Measurements from ENCODE around the gene PPP2R5E.

The PPP2R5E gene

DNA sequence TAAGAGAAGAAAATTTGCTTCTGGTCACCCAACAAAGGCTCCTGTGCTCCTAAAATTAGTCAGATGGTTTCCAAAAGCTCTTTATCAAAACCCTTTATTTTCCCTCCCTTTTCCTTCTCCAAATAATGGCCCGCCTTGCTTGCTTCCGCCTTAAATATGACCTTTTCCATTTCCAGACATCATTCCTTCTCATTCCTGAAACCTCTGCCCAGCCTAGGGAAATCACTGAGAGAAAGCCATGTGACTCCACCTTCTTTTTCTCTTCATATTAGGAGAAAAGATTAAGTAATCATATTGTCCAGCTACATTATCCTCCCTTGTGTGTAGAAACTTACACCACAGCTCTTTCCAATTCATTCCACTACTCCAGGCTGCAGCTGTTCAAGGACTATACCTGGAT is 148.7 kb downstream of the PPP2R5E start:
- Histone ChIP-seq H3K27me3 (ENCODE audit: insufficient read depth, low read length) (no peaks in the 10 kb centered on the region), H3K4me3 (ENCODE audit: low read depth, low read length, poor library complexity, severe bottlenecking) (no peak overlapping the region), H3F3A (ENCODE audit: insufficient read depth, low read length) (no peaks in the 10 kb centered on the region), H3K9ac (ENCODE audit: low read length) (no peak overlapping the region), H4K20me1 (ENCODE audit: insufficient read depth, low read length) (no peaks in the 10 kb centered on the region), H3K4me2 (ENCODE audit: low read length) (no peak overlapping the region), H3K36me3 (ENCODE audit: insufficient read depth, low read length) (peaks cover 55% of the 10 kb centered on the region), H3K9me3 (ENCODE audit: low read length) (0 out of 2 replicates have a peak, but pooled peaks cover 2% of the 10 kb centered on the region), H2AFZ (ENCODE audit: low read length) (no peak overlapping the region), H3K9me2 (ENCODE audit: low read depth, low read length) (no peaks in the 10 kb centered on the region), H3K27ac (ENCODE audit: low read depth, low read length, poor library complexity, severe bottlenecking) (no peak overlapping the region), H3K79me2 (ENCODE audit: insufficient read depth, low read length) (no peaks in the 10 kb centered on the region), H3K4me1 (ENCODE audit: insufficient read depth, low read length, severe bottlenecking) (no peaks in the 10 kb centered on the region)
- TF ChIP-seq EZH2 (IDR thresholded peaks at IDR 0.05; ENCODE audit: borderline replicate concordance, low read length) (no peak), CTCF (IDR thresholded peaks at IDR 0.05; ENCODE audit: low read length) (no peak)

DNA sequence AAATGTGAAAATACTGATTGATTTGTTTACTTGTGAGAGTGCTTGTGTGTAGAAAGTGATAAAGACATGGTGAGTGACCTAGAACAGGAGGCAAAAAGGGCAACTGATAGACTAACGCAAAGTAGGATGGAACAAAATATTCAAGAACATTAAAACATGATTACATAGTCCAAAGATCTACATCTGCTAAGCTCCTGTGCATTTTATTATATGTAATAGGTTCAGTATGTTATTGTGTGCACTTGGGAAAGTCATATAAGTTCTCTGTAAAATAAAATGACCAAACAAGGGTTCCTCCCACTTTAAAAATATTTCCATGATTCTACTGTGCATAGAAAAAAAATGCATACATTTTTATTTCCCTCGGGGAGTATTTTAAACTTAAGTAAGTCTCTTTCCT is 150.2 kb downstream of the PPP2R5E start:
- no peak for TF ChIP-seq EZH2 (IDR thresholded peaks at IDR 0.05; ENCODE audit: borderline replicate concordance, low read length)
- TF ChIP-seq CTCF (IDR thresholded peaks at IDR 0.05; ENCODE audit: low read length) = no peak
- Histone ChIP-seq H3K36me3 (ENCODE audit: insufficient read depth, low read length) (peaks cover 59% of the 10 kb centered on the region), H4K20me1 (ENCODE audit: insufficient read depth, low read length) (no peaks in the 10 kb centered on the region), H3K27ac (ENCODE audit: low read depth, low read length, poor library complexity, severe bottlenecking) (no peak overlapping the region), H3K79me2 (ENCODE audit: insufficient read depth, low read length) (no peaks in the 10 kb centered on the region), H3K4me2 (ENCODE audit: low read length) (no peak overlapping the region), H3K9me3 (ENCODE audit: low read length) (no peaks in the 10 kb centered on the region), H3K4me1 (ENCODE audit: insufficient read depth, low read length, severe bottlenecking) (no peaks in the 10 kb centered on the region), H3K27me3 (ENCODE audit: insufficient read depth, low read length) (no peaks in the 10 kb centered on the region), H3F3A (ENCODE audit: insufficient read depth, low read length) (no peaks in the 10 kb centered on the region), H3K9ac (ENCODE audit: low read length) (no peak overlapping the region), H3K4me3 (ENCODE audit: low read depth, low read length, poor library complexity, severe bottlenecking) (no peak overlapping the region), H3K9me2 (ENCODE audit: low read depth, low read length) (no peaks in the 10 kb centered on the region), H2AFZ (ENCODE audit: low read length) (no peak overlapping the region)

DNA sequence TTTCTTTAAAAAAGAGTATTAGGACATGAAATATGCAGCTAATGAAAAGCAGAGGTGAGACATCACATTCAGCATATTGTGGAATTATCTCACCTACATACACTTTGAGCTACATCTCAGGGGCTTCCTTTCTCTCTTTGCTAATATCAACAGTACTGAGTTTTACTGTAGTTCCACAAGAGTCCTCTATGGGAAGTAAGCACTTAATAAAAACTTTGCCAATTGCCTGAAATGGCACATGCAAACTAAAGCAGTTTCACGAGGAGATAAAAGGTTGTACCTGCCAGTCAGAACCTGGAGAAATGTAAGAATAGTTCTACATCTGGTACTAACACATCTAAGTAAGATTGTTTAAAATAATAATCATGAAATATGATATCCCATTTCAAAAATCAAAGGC is 150.9 kb downstream of the PPP2R5E start:
- no peak overlapping the region for H3K4me2 ChIP-seq (ENCODE audit: low read length)
- H3K79me2 ChIP-seq (ENCODE audit: insufficient read depth, low read length) = no peaks in the 10 kb centered on the region
- no peak for TF ChIP-seq CTCF (IDR thresholded peaks at IDR 0.05; ENCODE audit: low read length)
- no peak for TF ChIP-seq EZH2 (IDR thresholded peaks at IDR 0.05; ENCODE audit: borderline replicate concordance, low read length)
- H3K9me2 ChIP-seq (ENCODE audit: low read depth, low read length) = no peaks in the 10 kb centered on the region
- H3K27ac ChIP-seq (ENCODE audit: low read depth, low read length, poor library complexity, severe bottlenecking) = no peak overlapping the region
- H2AFZ ChIP-seq (ENCODE audit: low read length) = no peak overlapping the region
- H3K27me3 ChIP-seq (ENCODE audit: insufficient read depth, low read length) = no peaks in the 10 kb centered on the region
- H3F3A ChIP-seq (ENCODE audit: insufficient read depth, low read length) = no peaks in the 10 kb centered on the region
- no peak overlapping the region for H3K9ac ChIP-seq (ENCODE audit: low read length)
- H4K20me1 ChIP-seq (ENCODE audit: insufficient read depth, low read length) = no peaks in the 10 kb centered on the region
- no peak overlapping the region for H3K4me3 ChIP-seq (ENCODE audit: low read depth, low read length, poor library complexity, severe bottlenecking)
- H3K36me3 ChIP-seq (ENCODE audit: insufficient read depth, low read length) = peaks cover 65% of the 10 kb centered on the region
- no peaks in the 10 kb centered on the region for H3K9me3 ChIP-seq (ENCODE audit: low read length)
- H3K4me1 ChIP-seq (ENCODE audit: insufficient read depth, low read length, severe bottlenecking) = no peaks in the 10 kb centered on the region

Measured in OCI-LY1 (cell line).